HG03045 (cell line): ENCODE measurements around the gene DPP10.
"Not testable (repeated sequence)": the region's sequence is repeated elsewhere in the genome, so short reads cannot be mapped to it uniquely, and the experiment has no call there.

Experiments used
- ATAC-seq: cut with Tn5 transposase; IDR thresholded peaks from one replicate; pipeline ENCODE4 v1.9.1; 2021; ENCODE audit warnings: mild to moderate bottlenecking, moderate library complexity; ENCODE audit not compliant: unreplicated experiment

Gene DPP10

DNA sequence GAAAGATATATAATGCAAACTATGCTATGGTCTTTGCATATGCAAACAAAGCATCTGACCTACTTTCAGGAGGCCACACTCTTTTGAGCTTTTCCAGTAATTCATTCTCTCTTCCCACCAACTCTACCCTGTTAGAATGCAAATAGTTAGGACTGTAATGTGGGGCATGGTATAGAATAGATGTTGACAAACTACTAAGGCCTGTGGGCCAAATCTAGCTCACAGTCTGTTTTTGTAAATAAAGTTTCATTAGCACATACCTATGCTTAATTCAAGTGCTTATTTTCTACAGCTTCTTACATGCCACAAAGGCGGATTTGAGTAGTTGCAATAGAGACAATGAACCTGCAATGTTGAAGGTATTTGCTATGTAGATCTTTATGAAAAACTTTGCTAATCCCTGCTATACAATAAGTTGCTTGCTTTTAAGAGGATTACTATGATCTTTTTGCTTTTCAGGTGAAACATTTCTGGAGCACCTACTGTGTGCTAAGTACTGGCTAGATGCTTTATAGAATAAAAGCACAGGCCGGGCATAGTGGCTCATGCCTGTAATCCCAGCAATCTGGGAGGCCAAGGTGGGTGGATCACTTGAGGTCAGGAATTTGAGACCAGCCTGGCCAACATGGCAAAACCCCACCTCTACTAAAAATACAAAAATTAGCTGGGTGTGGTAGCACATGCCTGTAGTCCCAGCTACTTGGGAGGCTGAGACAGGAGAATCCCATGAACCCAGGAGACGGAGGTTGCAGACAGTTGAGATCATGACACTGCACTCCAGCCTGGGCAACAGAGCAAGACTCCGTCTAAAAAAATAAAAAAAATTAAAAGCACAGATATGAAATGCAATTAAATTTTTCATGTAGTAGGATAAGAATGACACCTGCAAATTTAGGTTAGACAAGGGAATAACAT lies 267.8 kb downstream of the DPP10 start:
- ATAC-seq: no peak

DNA sequence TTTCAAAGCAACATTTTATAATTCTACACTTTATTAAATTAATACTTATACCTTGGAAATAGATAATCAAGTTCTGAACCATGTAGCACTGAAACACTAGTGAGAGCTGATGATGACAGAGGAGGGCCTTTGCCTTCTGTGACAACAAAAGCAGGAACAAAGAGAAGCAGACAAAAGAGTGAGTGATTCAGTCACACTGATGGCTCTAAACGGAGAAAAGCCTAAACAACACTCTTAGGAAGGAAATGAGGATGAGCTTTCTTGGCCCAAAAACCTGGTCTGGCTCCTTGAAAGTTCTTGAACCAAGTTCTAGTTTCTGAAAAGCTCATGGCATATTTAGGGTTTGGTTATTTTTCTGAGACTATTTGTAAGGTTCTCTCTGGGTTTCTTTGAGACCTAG lies 271.9 kb downstream of the DPP10 start:
- ATAC-seq: no peak

- ATAC-seq: no peak
Measured at GRCh38 chr2:114717049-114717448, 274.6 kb downstream of the DPP10 start.

GRCh38 chr2:114724454-114724853 lies 282.0 kb downstream of the DPP10 start:
- no peak for ATAC-seq

DNA sequence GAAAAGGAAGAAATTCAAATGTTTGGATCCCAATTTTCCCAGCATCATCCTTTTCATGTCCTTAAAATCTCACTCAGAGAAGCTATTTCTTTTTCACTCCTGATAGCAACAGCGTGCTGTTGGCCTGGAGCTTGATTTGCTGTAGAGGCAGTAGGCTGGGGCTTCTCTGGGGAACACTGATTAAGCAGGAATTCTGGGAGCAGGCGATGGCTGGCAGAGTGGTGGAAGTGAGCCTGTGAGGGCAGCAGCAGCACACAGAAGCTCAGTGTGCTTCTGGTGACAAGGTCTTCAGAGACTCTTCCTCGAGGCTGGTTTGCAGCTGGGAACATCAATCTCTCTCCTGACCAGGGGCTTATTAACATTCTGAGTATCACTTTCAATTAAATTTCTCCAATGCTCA lies 284.6 kb downstream of the DPP10 start:
- ATAC-seq: no peak

- no peak for ATAC-seq
Measured at GRCh38 chr2:114728372-114728771, 285.9 kb downstream of the DPP10 start.

DNA sequence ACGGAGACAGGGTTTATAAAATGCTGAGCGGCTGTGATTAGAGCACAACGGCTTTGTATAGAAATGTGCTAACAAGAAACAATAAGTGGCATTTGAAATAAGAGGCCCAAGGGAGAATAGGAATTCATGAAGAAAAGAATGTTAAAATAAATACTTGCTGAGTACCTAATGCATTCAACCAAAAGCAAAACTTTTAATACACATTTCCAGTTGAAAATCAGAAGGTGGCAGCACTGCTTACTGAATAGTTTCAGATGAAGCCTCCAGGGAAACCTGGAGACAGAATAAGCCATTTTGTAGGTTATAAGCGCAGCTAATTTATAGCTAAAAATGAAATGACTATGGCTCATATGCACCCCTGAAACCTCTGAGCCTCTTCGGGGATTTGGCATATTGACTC lies 286.6 kb downstream of the DPP10 start:
- ATAC-seq: no peak

DNA sequence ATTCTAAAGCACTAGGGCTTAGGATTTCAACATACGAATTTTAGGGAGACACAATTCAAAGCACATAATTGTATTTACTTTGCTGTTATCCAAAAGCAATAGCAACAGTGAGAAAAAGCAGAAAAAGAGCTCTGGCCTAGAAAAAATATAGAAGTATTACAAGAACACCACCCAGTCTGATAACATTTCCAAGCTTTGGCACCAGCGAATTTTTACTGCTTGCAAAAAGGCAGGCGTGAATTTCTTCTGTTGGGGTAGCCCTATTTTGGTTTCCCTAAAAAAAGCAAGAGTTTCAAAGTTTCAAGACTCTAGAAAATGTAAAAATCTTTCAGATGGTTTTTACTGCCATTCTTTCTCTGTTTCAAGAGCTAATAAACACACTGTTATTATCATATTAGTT lies 292.7 kb downstream of the DPP10 start:
- no peak for ATAC-seq

GRCh38 chr2:114742245-114742644 lies 299.8 kb downstream of the DPP10 start:
- ATAC-seq: no peak

GRCh38 chr2:114745700-114746099 lies 303.3 kb downstream of the DPP10 start:
- ATAC-seq: no peak

GRCh38 chr2:114748175-114748574 lies 305.7 kb downstream of the DPP10 start:
- ATAC-seq: not testable (repeated sequence)

DNA sequence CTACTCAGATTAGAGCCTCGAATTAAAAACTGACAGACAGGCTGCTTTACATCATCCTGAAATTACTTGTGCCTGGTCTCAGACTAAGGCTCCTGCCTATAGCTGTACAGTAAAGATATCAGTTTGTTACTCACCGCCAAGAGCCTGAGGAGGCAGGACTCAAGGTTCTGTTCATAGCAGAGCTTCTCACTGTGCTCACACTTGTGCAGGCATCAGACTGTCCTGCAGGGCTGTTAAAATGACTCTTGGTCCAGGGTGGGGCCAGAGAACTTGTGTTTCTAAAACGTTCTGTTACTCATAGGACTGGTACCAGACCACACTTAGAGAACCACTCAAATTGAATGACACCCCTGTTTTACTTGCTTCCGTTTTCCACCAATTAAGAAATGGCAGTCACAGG lies 310.0 kb downstream of the DPP10 start:
- no peak for ATAC-seq

- no peak for ATAC-seq
Measured at GRCh38 chr2:114753145-114753544, 310.7 kb downstream of the DPP10 start.

DNA sequence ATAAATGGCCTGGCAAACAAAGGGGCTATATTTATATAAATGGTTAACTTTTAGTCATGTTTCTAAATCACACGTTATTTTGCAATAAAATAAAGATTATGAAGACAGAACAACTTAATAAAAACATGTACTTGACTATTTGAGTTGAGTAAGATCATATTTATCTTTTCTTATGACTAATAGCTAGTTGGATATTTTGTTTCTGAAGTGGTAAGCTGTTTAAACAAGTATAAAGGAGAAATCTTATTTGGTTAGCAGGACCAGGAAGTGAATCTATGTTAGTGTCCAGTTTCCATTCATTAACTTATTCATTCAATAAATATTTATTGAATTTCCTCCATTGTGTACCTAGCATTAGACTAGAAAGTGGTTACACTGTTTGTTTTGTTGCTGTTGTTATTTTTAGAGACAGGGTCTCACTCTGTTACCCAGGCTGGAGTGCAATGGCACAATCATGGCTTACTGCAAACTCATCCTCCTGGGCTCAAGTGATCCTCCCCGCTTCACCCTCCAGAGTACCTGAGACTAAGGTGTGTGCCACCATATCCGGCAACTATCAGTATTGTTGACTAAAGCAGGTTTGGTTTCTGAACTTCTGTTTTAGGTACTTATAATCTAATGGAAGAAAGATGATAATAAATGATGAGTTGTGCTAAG lies 312.6 kb downstream of the DPP10 start:
- ATAC-seq: no peak

GRCh38 chr2:114762376-114762775 lies 319.9 kb downstream of the DPP10 start:
- ATAC-seq: no peak

GRCh38 chr2:114762986-114763385 lies 320.5 kb downstream of the DPP10 start:
- ATAC-seq: no peak

DNA sequence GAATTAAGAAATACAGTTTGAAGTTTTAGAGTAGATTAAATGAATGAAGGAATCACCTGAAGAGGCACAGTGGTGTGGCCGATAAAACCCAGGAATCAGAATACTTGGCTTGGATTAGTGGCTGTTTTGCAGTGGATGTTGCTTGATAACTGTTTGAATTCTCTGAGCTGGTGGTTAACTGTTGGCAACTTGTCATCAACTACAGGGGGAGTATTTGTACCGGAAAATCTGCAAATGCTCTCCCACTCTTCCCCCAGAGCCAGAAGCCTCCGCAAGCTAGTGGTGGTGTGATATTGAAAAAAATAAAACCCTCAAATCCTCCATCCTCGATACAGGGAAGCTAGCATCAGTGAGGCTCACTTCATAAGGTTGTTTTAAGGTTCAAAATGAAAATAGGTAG lies 326.7 kb downstream of the DPP10 start:
- no peak for ATAC-seq

DNA sequence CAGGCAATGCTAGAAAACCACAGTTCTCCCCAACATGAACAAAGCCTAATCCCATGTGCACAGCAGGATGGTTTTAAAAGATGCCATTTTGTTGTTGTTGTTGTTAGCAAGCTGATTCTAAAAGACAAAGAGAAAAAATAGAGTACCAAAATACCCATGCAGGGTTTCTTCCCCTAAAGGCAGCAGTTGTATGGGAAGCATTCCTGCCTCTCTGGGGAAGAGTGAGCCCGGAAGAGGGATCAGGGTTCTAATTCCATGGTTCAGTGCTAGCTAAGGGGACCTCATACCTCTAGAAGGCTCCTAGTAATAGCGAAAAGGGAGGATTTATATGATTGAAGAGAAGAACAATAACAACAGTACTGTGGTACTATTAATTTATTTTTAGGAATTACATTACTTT lies 327.6 kb downstream of the DPP10 start:
- ATAC-seq: no peak

DNA sequence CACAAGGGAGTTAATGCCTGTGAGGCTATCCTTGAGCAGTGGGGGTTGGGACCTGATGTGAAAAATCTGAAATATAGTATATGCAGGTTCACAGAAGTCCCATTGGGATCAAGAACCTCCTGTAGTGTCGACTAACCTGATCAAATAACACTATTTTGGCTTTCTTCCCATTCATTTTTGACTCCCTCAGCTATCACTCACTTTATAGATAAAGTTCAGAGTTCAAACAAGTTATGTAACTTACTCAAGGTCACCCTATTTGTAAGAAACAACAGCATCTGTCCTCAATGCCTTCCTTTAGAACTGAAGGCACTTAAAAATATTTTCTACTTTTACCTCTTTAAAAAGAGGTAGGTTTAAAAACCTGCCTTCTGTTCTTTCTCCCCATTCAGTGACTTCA lies 341.6 kb downstream of the DPP10 start:
- no peak for ATAC-seq

- no peak for ATAC-seq
Measured at GRCh38 chr2:114784890-114785583, 342.6 kb downstream of the DPP10 start.

DNA sequence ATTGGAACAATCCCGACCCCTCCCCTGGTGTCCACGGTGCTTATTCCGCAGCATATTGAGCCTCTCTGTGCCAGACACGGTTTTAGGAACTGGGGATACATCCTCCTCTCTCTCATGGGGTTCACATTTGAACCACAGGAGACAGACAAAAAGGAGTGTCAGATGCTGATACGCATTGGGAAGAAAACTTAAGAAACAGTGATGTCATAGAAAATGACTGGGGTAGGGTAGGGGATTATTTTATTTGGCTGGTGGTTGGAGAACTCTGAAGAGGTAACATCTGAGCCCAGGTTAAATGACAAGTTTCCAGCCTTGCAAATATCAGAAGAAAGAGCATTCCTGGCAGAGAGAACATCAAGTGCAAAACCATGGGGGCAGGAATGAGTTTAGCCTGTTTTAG lies 344.5 kb downstream of the DPP10 start:
- no peak for ATAC-seq

- ATAC-seq: no peak
Measured at GRCh38 chr2:114787486-114787885, 345.0 kb downstream of the DPP10 start.
